Activated CD4-positive, CD25-positive, alpha-beta regulatory T cell treated with anti-CD3 and anti-CD28 coated beads, Interleukin-2, amount 50 U/mL, for 72 hours (primary cell): ENCODE measurements around the gene NEUROD1.
A peak's percentile ranks its signal among the peaks of the same experiment; 100 is the strongest.
"Not testable (repeated sequence)": the region's sequence is repeated elsewhere in the genome, so short reads cannot be mapped to it uniquely, and the experiment has no call there.

Experiments
- DNase-seq: peaks from one replicate; pipeline ENCODE4 v3.0.0; 2021

NEUROD1 gene

DNA sequence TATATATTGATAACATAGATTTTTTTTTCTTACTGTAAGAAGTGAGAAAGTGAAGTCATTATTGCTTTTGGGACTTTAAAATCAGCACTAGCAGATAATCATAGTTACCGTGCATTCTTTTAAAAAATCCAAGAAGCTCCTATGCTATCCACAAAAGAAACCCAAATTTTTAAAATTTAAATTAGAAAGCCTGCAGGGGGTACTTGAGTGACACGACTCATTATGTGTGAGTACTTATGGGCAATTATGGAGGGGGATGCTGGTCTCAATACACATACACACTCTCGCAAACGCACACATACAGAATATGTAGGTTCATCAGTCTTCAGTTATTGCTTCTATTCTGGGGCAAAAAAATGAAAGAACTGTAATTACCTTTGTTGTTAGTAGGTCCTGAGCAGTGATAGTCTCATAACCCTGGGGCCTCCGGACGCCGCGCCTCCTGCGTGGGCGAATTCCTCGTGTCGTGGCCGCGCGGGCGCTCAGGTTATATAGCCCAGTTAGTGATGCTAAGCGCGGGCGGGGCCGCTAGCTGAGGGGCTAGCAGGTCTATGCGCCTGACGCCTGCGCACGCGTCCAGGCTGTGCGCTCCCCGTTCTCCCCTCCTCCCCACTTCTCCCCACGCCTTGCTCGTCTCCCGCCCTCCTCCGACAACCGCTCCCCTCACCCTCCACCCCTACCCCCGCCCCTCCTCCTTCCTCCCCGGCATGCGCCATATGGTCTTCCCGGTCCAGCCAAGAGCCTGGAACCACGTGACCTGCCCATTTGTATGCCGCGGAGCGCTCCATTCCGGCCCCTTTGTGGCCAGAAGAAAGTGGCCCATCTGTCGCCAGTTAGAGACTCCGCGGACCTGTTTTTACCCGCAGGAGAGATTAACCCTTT, at the start of gene NEUROD1:
Gene NEUROD1 (minus strand): TSS at position 463 of the 882 bp plus-strand sequence. CDS start 1,657 bp downstream, outside the sequence.
- no peak for DNase-seq

GRCh38 chr2:181725476-181725875, 45.2 kb upstream of the NEUROD1 start:
- DNase-seq = no peak

GRCh38 chr2:181724662-181725061, 44.3 kb upstream of the NEUROD1 start:
- DNase-seq = no peak

DNA sequence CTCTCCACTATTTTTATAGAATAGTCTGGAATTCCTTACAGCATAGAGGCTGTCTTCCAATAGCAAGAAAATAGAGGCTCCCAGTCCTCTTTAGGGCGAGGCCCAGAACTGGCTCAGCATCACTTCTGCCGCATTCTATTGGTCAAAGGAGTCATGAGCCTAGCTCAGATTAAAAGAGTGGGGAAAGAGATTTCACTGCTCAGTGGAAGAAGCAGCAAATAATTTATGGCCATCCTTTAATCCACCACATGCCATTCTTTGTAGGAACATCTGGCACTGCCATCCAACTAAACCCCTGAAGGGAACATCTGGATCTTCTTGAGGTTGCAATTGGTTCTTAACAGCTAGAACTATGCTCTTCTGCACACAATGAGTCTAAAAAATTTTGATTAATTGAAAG, 43.4 kb upstream of the NEUROD1 start:
- no peak for DNase-seq

DNA sequence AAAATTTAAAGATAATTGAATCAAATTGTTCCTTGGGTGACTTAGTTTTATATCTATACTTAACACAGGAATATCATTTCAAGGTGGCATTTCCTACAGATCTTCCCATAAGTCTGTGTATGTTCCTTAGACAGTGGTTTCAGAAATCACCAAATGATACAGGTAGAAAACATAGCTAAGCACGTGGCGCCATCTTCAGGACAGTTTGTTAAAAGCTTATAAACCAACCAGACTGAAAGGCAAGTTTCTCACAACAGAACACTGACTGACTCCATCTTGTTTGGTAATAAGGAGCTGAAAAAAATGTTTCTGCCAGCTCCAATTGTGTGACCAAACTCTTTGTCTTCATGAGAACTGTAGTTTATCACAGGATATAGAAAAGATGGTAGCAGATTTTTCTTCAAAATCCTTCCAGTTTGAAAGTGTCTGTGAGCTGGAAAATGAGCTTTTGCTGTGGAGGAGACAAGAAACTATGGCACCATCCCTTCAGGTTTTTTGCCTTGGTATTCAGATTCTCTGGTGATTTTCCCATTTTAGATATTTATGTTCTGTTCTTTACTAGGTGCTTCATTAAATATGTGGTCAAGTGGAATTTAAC, 34.8 kb upstream of the NEUROD1 start:
- DNase-seq = peak; percentile 60

GRCh38 chr2:181711051-181711450, 30.7 kb upstream of the NEUROD1 start:
- DNase-seq = not testable (repeated sequence)

DNA sequence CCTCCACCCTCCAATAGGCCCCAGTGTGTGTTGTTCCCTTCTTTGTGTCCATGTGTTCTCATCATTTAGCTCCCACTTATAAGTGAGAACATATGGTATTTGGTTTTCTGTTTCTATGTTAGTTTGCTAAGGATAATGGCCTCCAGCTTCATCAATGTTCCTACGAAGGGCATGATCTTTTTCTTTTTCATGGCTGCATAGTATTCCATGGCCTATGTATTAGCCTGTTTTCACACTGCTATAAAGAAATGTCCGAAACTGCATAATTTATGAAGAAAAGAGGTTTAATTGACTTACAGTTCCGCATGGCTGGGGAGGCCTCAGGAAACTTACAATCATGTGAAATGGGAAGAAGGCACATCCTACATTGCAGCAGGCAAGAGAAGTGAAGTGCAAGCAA, 22.2 kb upstream of the NEUROD1 start:
- DNase-seq = not testable (repeated sequence)

DNA sequence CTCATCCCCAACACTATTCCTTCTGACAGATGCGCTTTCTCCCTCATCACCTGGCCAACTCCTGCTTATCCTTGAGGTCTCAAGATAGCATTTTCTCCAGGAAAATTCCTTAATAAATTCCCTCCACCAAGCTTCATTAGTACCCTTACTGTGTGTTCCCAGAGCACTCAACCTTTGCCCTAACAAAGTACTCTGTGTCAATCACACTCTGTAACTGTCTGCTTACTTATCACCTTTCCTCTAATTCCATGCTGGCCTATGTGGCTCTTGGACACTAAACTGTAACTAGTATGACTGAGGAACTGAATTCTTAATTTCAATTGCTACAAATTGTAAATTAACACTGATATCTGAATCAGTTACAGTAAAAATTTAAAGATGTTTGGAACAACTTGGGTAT, 17.9 kb upstream of the NEUROD1 start:
- DNase-seq = no peak

DNA sequence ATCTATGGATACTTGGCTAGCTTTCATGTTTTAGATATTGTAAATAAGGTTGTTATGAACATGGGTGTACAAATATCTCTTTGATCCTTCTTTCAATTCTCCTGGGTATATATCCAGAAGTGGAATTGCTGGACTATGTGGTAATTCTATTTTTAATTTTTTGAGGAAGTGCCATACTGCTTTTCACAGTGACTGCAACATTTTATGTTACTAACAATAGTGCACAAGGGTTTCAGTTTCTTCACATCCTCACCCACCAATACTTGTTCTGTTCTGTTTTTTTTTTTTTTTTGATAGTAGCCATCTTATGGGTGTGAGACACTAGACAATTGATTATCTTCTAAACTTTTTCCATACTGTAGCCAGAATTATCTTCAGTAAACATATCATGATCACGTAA, 17.3 kb upstream of the NEUROD1 start:
- no peak for DNase-seq

DNA sequence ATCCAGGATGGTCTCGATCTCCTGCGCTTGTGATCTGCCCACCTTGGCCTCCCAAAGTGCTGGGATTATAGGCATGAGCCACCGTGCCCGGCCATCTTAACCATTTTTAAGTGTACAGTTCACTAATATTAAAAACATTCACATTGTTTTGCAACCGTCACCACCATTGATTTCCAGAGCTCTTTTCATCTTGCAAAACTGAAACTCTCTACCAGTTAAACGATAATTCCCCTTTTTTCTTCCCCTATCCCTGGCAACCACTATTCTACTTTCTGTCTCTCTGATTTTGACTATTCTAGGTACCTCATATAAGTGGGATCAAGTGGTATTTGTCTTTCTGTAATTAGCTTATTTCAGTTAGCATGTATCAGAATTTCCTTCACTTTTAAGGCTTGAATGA, 16.8 kb upstream of the NEUROD1 start:
- DNase-seq = no peak

GRCh38 chr2:181694271-181694670, 14.0 kb upstream of the NEUROD1 start:
- no peak for DNase-seq

DNA sequence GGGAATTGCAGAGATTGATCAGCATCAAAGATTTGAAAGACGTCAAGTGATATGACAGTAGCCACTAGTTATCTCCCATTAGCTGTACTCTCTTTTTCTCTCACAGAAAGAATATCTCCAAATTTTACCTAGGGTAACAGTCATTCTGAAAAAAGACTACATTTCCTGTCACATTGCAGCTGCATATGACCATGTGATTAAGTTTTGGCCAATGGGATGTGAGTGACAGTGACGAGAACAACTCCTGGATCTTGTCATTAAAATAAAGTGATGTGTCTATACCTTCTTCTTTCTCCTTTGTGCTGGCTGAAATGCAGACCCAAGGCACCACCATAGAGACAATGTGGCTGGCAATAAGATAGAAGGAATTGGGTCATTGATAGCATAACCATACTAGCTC, 10.5 kb upstream of the NEUROD1 start:
- DNase-seq = no peak

DNA sequence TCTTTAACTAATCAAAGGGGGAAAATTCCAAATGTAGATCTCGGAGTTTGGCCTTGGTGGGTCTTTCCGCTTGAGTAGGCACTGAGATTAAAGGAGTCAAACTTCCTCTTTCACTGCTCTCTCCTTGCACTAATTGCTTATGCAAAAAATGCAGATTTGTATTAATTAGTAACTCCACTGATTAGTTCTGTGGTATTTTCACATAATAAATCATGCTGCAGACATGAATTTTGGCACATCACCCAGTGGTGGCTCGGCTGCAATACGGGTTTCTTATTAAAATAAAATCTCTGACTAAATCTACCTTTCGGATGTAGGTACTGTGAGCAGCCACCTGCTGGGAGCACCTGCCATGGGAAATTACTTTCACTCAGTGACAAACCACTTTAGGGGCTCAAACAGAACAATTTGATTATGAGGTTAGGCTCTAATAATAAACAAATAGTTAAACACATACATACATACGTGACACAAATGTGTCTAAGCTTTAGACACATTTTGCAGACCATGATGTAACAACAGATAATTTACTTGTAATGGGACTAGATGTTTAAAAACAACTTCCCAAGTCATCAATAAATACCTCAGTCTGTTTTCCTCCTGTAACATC, 6.4 kb upstream of the NEUROD1 start:
- no peak for DNase-seq

- no peak for DNase-seq
Observed at GRCh38 chr2:181685150-181685688, 4.9 kb upstream of the NEUROD1 start.

DNA sequence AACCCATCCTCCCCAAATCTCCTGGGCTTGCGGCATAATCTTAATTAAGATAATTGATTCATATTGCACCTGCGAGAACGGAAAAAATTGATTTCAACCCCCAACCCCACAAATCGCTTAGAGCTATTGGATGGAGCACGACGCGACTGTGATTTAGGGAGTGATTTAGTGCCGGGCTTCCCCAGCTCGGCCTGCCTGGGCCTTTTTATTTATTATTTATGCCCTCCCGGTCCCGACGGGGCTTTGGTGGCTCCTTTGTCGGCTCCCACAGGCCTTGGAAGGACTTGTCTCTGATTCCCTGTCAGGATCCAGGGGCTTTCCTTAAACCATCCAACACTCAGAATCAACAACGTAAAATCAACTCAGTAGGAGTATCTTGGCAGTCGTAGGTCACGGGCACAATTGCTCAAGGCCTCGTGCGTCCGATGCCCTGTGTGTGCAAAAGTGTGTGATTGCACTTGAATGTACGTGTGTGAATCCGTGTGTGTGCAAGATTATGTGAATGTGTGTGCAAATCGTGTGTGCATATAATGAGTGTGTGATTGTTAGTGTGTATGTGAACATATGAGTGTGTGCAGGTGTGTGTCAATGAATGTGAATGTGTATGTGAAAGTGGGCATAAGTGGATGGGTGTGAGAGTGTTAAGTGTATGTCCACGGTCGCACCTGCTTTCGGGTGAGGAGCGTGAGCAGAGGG, 4.3 kb upstream of the NEUROD1 start:
- DNase-seq = no peak

GRCh38 chr2:181683518-181684453, 3.5 kb upstream of the NEUROD1 start:
- DNase-seq = peak; percentile 30

DNA sequence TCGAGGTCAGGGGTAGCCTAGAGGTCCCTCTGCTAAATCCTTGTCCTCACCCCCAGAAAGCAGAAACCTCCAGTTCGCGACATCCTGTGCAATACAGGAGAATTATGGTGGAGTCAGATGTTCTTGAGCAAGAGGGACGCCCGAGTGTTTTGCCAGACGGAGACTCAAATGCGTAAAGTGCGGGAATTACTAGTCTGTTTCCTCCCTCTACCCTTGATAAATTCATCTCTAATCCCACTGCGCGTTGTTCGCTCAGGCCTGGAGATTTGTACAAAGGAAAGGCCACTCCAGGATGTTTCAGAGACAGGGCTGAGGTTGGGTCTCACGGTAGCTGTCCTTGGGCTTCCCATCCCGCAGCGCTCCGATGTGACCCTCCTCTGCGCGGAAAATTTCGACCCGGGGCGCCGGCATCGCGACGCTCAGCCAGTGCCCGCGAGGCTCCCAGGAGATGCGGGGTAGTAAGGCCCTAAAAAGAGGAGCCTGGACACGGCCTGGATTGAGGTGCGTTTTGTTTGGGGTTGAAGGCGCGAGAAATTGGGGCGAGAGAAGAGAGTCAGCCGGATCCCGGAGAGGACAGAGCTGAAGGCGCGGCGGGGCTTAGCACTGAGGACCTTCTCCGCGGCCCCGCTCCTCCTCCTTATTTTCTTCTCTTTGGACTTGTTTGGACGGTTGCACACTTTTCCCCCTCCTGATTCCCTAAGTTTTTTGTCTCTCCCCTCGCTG, 2.6 kb upstream of the NEUROD1 start:
- DNase-seq = no peak

- no peak for DNase-seq
Observed at GRCh38 chr2:181682026-181682789, 1.9 kb upstream of the NEUROD1 start.

DNA sequence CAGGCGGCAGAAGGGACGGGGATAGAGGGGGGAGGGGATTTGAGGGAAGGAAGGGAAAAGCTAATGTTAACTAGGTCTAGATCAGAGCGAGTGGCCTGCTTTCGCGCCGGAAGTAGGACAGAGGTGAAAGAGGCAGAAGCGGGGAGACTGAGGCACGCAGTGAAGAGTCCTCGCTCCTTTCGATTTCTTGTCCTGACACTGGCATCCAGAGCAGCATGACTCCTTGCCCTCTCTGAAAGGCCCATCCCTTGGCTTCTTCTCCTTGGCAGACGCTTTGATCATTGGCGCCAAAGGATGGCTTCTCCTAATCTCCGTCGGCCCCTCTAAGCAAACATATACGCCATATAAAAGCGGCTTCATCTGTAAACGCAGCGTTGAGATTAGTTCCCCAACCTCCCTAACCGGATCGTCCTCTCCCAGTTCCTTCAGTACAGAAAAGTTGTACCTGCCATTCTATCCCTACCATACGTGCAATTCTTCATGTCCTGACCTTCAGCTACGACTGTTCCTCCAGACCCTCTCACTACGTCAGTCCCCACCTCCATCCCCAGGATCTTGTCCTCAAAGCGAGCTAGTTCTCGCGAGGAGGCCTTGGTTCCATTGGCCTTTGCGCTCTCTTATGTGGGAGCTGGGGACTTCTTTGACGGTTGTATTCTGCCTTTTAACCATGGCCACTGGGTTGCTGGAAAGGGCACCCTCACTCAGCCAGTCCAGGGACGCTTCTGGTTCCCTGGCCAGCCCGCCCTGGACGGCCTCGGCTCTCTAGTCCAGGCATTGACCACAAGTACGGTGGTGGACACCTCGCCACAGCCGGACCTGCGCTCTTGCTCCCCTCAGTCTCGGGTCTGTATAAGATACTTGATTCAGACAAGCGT, 857 bp upstream of the NEUROD1 start:
- no peak for DNase-seq
